ENCODE measurements around the gene LPAR5. TPM values are rescaled to one million over a fixed set of nuclear protein-coding genes. Genes with fewer than 3 reads are reported as not detected.

The LPAR5 gene
- total and polyA plus RNA-seq, 2 experiments from 2014 or later = 0.60 to 2.0 TPM

- Histone ChIP-seq H3K9me3 (ENCODE audit: low read depth) (no peaks in the 10 kb centered on the region), H3K9me2 (replicated peaks; ENCODE audit: insufficient read depth) (no peaks in the 10 kb centered on the region), H3K27ac (peak overlapping the region; percentile 82), H3K27me3 (no peaks in the 10 kb centered on the region), H3K79me2 (peaks cover 39% of the 10 kb centered on the region), H3K4me1 (ENCODE audit: insufficient read depth) (peaks cover 39% of the 10 kb centered on the region), H3K4me3 (no peak overlapping the region), H3K36me3 (replicated peaks; ENCODE audit: insufficient read depth, low read depth) (no peaks in the 10 kb centered on the region), H2AFZ (no peak overlapping the region), H4K20me1 (ENCODE audit: insufficient read depth, poor library complexity, severe bottlenecking) (peaks cover 36% of the 10 kb centered on the region), H3K4me2 (no peak overlapping the region)
- no peak for TF ChIP-seq EZH2 (IDR thresholded peaks at IDR 0.05; ENCODE audit: borderline replicate concordance)
- no peak for TF ChIP-seq CTCF (IDR thresholded peaks at IDR 0.05; ENCODE audit: poor library complexity)
- no peak for TF ChIP-seq EZH2phosphoT487 (IDR thresholded peaks at IDR 0.05; ENCODE audit: low read depth, severe bottlenecking, unreplicated experiment)
- DNase-seq (ENCODE audit: low spot score) = peak; percentile 82
- 40% methylated on average over 8 of the region's 8 CpGs for WGBS (ENCODE audit: low lambda C conversion rate, missing lambda C conversion rate)
Observed at GRCh38 chr12:6607751-6608591, 27.8 kb downstream of the LPAR5 start.

GRCh38 chr12:6606331-6607131 lies 29.2 kb downstream of the LPAR5 start:
- Histone ChIP-seq H3K4me2 (peak overlapping the region; percentile 92), H3K4me1 (ENCODE audit: insufficient read depth) (peaks cover 29% of the 10 kb centered on the region), H4K20me1 (ENCODE audit: insufficient read depth, poor library complexity, severe bottlenecking) (peaks cover 44% of the 10 kb centered on the region), H3K27ac (peak overlapping the region; percentile 99), H3K27me3 (no peaks in the 10 kb centered on the region), H3K9me2 (replicated peaks; ENCODE audit: insufficient read depth) (no peaks in the 10 kb centered on the region), H3K9me3 (ENCODE audit: low read depth) (no peaks in the 10 kb centered on the region), H3K36me3 (replicated peaks; ENCODE audit: insufficient read depth, low read depth) (no peaks in the 10 kb centered on the region), H3K79me2 (peaks cover 54% of the 10 kb centered on the region), H2AFZ (peak overlapping the region; percentile 54), H3K4me3 (peak overlapping the region; percentile 92)
- TF ChIP-seq CTCF (IDR thresholded peaks at IDR 0.05; ENCODE audit: poor library complexity) (no peak), EZH2phosphoT487 (IDR thresholded peaks at IDR 0.05; ENCODE audit: low read depth, severe bottlenecking, unreplicated experiment) (no peak), EZH2 (IDR thresholded peaks at IDR 0.05; ENCODE audit: borderline replicate concordance) (no peak)
- peak; percentile 78 for DNase-seq (ENCODE audit: low spot score)
- WGBS (ENCODE audit: low lambda C conversion rate, missing lambda C conversion rate) = 16% methylated on average over 5 of the region's 70 CpGs

- H3K4me2 ChIP-seq = peak overlapping the region; percentile 92
- TF ChIP-seq CTCF (IDR thresholded peaks at IDR 0.05; ENCODE audit: poor library complexity) (peak; percentile 3), EZH2phosphoT487 (IDR thresholded peaks at IDR 0.05; ENCODE audit: low read depth, severe bottlenecking, unreplicated experiment) (no peak)
- peaks cover 29% of the 10 kb centered on the region for H3K4me1 ChIP-seq (ENCODE audit: insufficient read depth)
- no peaks in the 10 kb centered on the region for H3K27me3 ChIP-seq
- no peaks in the 10 kb centered on the region for H3K9me3 ChIP-seq (ENCODE audit: low read depth)
- H3K27ac ChIP-seq = peak overlapping the region; percentile 99
- peak overlapping the region; percentile 92 for H3K4me3 ChIP-seq
- peaks cover 62% of the 10 kb centered on the region for H3K79me2 ChIP-seq
- no peaks in the 10 kb centered on the region for H3K9me2 ChIP-seq (replicated peaks; ENCODE audit: insufficient read depth)
- peaks cover 44% of the 10 kb centered on the region for H4K20me1 ChIP-seq (ENCODE audit: insufficient read depth, poor library complexity, severe bottlenecking)
- no peak for DNase-seq (ENCODE audit: low spot score)
- 11% methylated on average over 18 of the region's 18 CpGs for WGBS (ENCODE audit: low lambda C conversion rate, missing lambda C conversion rate)
- H2AFZ ChIP-seq = no peak overlapping the region
- no peaks in the 10 kb centered on the region for H3K36me3 ChIP-seq (replicated peaks; ENCODE audit: insufficient read depth, low read depth)
Observed at GRCh38 chr12:6605421-6606330, 30.1 kb downstream of the LPAR5 start.
